Measurements from ENCODE around the gene IRF9.

The IRF9 gene

GRCh38 chr14:24167469-24168114 is 6.5 kb downstream of the IRF9 start:
- DNase-seq (ENCODE audit: low read depth in 1 of 2, low spot score in 1 of 2): peak in 1 of 2 experiments; percentile 56
- H3K27me3 ChIP-seq (ENCODE audit: insufficient read depth, poor library complexity, severe bottlenecking): no peaks in the 10 kb centered on the region
- peak overlapping the region; percentile 34 for H3K27ac ChIP-seq (replicated peaks)
- no peak for TF ChIP-seq SPI1 (IDR thresholded peaks at IDR 0.05; ENCODE audit: borderline replicate concordance, low read depth)
- TF ChIP-seq, protein P1, sequence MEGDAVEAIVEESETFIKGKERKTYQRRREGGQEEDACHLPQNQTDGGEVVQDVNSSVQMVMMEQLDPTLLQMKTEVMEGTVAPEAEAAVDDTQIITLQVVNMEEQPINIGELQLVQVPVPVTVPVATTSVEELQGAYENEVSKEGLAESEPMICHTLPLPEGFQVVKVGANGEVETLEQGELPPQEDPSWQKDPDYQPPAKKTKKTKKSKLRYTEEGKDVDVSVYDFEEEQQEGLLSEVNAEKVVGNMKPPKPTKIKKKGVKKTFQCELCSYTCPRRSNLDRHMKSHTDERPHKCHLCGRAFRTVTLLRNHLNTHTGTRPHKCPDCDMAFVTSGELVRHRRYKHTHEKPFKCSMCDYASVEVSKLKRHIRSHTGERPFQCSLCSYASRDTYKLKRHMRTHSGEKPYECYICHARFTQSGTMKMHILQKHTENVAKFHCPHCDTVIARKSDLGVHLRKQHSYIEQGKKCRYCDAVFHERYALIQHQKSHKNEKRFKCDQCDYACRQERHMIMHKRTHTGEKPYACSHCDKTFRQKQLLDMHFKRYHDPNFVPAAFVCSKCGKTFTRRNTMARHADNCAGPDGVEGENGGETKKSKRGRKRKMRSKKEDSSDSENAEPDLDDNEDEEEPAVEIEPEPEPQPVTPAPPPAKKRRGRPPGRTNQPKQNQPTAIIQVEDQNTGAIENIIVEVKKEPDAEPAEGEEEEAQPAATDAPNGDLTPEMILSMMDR (IDR thresholded peaks at IDR 0.05; ENCODE audit: insufficient read depth, low read length): no peak
- TF ChIP-seq GABPA (IDR thresholded peaks at IDR 0.05; ENCODE audit: low read depth): no peak
- TF ChIP-seq POLR2AphosphoS5 (IDR thresholded peaks at IDR 0.05; ENCODE audit: low read depth): no peak
- TF ChIP-seq, protein P2, sequence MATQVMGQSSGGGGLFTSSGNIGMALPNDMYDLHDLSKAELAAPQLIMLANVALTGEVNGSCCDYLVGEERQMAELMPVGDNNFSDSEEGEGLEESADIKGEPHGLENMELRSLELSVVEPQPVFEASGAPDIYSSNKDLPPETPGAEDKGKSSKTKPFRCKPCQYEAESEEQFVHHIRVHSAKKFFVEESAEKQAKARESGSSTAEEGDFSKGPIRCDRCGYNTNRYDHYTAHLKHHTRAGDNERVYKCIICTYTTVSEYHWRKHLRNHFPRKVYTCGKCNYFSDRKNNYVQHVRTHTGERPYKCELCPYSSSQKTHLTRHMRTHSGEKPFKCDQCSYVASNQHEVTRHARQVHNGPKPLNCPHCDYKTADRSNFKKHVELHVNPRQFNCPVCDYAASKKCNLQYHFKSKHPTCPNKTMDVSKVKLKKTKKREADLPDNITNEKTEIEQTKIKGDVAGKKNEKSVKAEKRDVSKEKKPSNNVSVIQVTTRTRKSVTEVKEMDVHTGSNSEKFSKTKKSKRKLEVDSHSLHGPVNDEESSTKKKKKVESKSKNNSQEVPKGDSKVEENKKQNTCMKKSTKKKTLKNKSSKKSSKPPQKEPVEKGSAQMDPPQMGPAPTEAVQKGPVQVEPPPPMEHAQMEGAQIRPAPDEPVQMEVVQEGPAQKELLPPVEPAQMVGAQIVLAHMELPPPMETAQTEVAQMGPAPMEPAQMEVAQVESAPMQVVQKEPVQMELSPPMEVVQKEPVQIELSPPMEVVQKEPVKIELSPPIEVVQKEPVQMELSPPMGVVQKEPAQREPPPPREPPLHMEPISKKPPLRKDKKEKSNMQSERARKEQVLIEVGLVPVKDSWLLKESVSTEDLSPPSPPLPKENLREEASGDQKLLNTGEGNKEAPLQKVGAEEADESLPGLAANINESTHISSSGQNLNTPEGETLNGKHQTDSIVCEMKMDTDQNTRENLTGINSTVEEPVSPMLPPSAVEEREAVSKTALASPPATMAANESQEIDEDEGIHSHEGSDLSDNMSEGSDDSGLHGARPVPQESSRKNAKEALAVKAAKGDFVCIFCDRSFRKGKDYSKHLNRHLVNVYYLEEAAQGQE (IDR thresholded peaks at IDR 0.05; ENCODE audit: insufficient replicate concordance, low read depth): no peak
- no peak overlapping the region for H3K4me3 ChIP-seq (replicated peaks; ENCODE audit: insufficient read depth, low read length)

- TF ChIP-seq, protein P2 (IDR thresholded peaks at IDR 0.05; ENCODE audit: insufficient replicate concordance, low read depth): no peak
- no peak for TF ChIP-seq POLR2AphosphoS5 (IDR thresholded peaks at IDR 0.05; ENCODE audit: low read depth)
- no peak for TF ChIP-seq GABPA (IDR thresholded peaks at IDR 0.05; ENCODE audit: low read depth)
- TF ChIP-seq, protein P1 (IDR thresholded peaks at IDR 0.05; ENCODE audit: insufficient read depth, low read length): no peak
- no peak for TF ChIP-seq SPI1 (IDR thresholded peaks at IDR 0.05; ENCODE audit: borderline replicate concordance, low read depth)
- no peak for DNase-seq (ENCODE audit: low read depth in 1 of 2, low spot score in 1 of 2)
- Histone ChIP-seq H3K27ac (replicated peaks) (no peak within 1 kb of the TSS), H3K27me3 (ENCODE audit: insufficient read depth, poor library complexity, severe bottlenecking) (no peaks in the 10 kb centered on the region), H3K4me3 (replicated peaks; ENCODE audit: insufficient read depth, low read length) (no peak within 1 kb of the TSS)
Measured at GRCh38 chr14:24171422-24172260, 10.6 kb downstream of the IRF9 start, which contains the start of gene REC8. TSS of gene REC8 (plus strand) at chr14:24172080. CDS start at chr14:24172553, 473 bp downstream.

DNA sequence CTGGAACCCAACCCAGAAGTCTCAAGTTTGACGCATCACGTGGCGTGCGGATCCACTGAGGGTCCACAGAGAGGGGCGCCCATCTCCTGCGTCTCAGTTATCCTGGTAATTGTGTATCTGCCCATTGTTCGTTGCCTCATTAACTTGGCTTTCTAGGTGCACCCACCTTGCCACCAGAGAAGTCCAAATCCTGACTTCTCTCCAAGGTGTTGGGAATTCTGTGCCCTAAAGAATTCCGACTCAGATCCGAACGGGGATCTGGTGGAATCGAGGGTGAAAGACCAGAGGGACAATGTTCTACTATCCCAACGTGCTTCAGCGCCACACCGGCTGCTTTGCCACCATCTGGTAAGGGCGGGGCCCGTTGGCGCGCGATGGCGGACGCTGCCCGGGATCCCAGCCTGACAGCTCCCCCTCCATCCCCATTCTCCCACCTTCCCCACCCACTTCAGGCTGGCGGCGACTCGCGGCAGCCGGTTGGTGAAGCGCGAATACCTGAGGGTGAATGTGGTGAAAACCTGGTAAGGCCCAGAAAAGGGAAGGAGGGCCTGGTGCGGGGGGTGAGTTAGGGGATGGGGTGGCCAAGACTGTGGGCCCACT is 11.3 kb downstream of the IRF9 start:
- no peak overlapping the region for H3K4me3 ChIP-seq (replicated peaks; ENCODE audit: insufficient read depth, low read length)

More for the DNA sequence above, 11.3 kb downstream of the IRF9 start:
- no peak for DNase-seq (ENCODE audit: low read depth in 1 of 2, low spot score in 1 of 2)
- TF ChIP-seq, protein P2 (IDR thresholded peaks at IDR 0.05; ENCODE audit: insufficient replicate concordance, low read depth): no peak
- Histone ChIP-seq H3K27me3 (ENCODE audit: insufficient read depth, poor library complexity, severe bottlenecking) (no peaks in the 10 kb centered on the region), H3K27ac (replicated peaks) (no peak overlapping the region)

All from HL-60 (cell line).